GM21825 (cell line): ENCODE data around the gene AKAP6.
"Not testable (repeated sequence)": the region's sequence is repeated elsewhere in the genome, so short reads cannot be mapped to it uniquely, and the experiment has no call there.

ENCODE experiments used
- ATAC-seq: cut with Tn5 transposase; IDR thresholded peaks from one replicate; pipeline ENCODE4 v1.9.1; 2021; ENCODE audit warnings: mild to moderate bottlenecking, moderate library complexity; ENCODE audit not compliant: unreplicated experiment

Gene AKAP6

GRCh38 chr14:32372154-32372553, 43.1 kb downstream of the AKAP6 start:
- no peak for ATAC-seq

DNA sequence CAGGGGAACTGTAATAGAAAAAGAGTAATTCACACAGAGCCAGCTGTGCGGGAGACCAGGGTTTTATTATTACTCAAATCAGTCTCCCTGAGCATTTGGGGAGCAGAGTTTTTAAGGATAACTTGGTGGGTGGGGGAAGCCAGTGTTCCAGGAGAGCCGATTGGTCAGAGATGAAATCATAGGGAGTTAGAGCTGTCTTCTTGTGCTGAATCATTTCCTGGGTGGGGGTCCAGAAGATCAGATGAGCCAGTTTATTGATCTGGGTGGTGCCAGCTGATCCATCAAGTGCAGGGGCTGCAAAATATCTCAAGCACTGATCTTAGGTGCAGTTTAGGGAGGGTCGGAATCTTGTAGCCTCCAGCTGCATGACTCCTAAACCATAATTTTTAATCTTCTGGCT, 44.1 kb downstream of the AKAP6 start:
- not testable (repeated sequence) for ATAC-seq

GRCh38 chr14:32374155-32374554, 45.1 kb downstream of the AKAP6 start:
- ATAC-seq, result no peak

DNA sequence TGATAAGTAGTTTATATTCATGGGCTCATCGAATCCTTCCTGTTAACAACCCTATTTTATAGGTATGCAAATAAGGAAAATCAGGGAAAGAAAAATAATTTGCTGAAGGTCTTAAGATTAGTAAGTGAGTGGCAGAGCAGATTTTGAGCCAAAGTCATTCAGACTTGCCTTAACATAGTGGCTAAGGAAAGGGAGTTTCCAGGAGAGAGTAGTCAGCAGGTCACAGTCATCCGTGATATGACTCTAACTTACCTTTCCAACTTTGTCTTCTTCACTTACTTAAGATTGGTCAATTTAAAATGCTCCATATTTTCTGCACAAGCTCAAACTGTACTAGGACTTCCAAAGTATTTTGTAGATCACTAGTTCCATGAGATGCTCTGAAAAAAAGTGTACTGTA, 46.6 kb downstream of the AKAP6 start:
- ATAC-seq, result no peak

DNA sequence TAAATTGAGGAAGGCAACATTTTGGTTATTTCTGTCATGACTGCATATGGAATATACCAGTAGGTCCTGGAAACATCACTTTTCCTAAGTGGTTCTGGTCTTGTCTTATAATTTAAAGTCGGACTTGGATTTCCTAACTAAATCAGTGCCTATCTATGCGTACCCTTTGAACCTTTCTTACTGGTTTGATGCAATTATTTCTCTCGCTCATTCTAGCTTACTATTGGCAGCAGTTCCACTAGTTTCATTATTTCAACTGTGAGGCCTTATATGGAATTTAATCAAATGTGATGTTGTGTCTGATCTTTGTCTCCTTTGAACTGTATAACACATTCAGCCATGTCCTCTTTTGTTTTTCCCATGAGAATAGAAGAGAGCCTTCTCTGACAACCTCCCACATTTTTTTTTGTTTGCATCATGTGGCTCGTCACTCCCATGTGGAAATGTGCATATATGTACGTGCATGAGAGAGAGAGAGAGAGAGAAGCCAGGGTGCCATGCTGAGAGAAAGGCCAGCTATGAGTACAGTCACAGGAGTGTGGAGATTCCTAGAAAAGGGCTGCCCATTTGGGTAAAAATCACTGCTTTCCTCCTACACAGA, 48.0 kb downstream of the AKAP6 start:
- ATAC-seq, result no peak

GRCh38 chr14:32378284-32378683, 49.2 kb downstream of the AKAP6 start:
- ATAC-seq, result no peak

DNA sequence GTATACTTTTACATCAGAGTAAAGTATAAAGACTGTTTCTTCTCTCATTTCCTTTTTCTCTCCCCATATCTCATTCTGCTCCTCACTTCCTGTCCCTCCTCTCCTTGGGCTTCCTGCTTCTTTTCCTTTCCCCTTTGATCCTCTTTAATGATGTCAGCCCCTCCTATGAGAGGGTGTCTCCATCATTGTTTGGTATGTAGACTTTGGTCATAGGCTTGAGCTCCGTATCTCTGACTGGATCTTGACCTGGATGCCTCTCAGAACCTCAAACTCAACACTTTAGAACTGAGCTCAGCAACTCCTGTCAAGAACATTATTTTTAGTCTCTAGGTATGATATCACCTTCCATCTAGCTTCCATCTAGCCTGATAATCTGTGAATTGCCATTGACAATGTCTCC, 50.3 kb downstream of the AKAP6 start:
- ATAC-seq, result no peak

GRCh38 chr14:32381869-32382268, 52.8 kb downstream of the AKAP6 start:
- no peak for ATAC-seq

GRCh38 chr14:32382704-32383103, 53.6 kb downstream of the AKAP6 start:
- no peak for ATAC-seq

DNA sequence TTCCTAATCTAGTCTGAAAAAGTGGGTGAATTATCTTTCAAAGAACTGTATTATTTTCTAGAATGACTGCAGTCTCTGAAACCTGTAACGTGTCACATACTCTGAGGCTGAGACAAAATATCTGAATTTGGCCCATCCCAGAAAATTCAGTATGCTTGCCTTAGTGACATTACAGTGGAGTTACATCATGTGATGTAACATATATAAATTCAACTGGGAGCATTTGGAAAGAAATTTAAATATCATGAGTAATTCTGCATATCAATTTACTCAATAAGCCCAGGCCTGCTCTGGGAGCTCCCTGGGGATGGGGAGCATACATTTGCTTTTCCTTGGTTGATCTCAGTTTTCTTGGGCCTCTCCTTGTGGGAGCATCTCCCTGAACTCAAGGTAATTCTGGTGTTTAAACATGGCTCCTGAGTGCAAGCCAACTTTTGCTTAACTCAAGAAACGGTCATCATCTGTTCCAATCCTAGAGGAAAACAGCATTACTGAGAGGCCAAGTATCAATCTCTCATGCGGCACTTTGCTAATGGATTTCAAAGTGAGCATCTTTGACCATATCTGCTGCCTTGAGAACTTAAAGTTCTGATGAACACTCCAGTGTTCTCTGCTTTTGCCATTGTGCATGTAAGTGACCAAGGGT, 54.4 kb downstream of the AKAP6 start:
- ATAC-seq, result no peak

DNA sequence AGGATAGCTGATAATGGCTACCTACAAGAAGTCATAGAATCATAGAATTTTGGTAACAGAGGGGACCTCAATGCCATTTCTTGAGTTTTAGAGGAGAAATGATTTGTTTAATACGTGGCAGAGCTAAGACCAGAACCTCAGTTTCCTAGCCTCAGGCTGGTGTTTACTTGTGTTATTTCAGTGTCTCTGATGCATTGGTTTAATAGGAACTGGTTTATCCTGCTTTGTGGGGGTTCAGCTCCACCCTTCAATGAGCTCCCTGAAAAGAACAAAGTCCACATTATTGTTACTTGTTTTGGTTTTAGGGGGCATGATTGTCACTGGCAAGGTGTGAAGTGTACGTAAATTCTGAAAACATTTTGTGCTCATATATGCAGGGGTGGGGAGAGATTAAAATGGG, 55.4 kb downstream of the AKAP6 start:
- ATAC-seq, result no peak

GRCh38 chr14:32387295-32387694, 58.2 kb downstream of the AKAP6 start:
- ATAC-seq, result not testable (repeated sequence)

DNA sequence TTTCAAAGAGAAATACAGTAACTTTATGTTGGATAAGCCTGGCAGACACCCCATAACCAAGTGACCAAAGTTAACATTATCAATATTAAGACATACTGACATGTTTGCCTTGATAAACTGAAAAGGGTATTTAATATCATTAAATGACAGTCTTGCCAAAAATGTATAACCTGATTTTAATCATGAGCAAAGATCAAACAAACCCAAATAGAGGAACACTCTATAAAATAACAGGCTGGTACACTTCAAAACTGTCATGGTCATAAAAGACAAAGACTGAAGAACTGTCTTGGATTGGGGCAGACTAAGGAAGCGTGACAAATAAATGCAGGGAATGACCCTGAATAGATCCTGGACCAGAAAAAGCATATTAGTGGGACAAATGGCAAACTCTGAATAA, 64.0 kb downstream of the AKAP6 start:
- ATAC-seq, result no peak

DNA sequence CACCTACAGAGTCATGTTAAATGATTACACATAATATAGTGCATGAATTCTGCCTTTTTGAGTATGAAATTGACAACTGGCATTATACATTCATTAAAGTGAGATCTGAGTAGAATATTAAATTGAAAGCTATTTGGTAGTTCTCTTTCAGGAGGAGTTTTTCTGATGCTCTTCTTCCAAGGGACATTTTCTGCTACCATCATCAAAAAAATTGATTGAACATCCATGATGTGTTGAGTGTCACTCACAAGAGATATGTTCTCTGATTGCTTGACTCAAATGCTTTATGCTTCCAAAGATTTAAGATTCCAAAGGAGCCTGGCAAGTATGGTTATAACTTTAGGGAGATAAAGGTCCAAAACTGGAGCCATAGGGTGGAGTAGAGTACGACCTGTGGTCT, 64.9 kb downstream of the AKAP6 start:
- no peak for ATAC-seq

- no peak for ATAC-seq
Observed at GRCh38 chr14:32396885-32397284, 67.8 kb downstream of the AKAP6 start.

- ATAC-seq, result no peak
Observed at GRCh38 chr14:32397861-32398640, 69.0 kb downstream of the AKAP6 start.

DNA sequence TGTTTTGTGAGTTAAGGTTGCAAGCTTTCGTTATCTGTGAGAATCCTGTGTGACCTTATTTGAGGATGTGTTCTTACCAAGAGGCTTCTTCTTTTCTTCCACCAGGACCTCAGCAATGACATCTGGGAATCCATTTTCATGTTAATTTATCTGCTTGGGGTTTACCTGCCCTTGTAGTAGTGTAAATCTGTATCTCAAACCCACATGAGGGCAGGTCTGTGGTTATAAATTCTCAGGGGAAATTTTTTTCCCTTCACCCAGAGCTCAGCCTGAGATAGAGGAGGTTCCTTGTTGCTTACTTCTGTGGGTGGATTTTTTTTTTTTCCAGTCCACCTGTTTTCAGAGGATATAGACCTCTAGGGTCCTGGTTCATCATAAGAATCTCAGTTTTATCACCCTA, 70.8 kb downstream of the AKAP6 start:
- ATAC-seq, result no peak

DNA sequence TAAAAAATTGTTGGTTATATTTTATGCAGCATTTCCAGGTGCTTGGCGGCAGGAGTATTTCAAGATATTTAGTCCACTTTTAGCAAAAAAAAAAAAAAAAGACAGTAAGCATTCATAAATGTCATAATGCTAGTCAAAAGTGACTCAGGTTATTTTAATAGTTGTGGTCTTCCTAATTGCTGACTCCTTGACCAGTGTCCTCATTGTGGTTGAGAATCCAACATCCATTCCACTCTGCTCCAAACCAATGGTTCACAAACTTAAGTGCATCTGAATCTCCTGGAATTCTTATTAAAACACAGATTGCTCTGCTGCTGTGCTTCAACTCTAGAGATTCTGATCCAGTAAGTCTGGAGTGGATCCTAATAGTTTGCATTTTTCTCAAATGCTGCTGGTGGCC, 71.4 kb downstream of the AKAP6 start:
- ATAC-seq, result no peak

- no peak for ATAC-seq
Observed at GRCh38 chr14:32403021-32403420, 73.9 kb downstream of the AKAP6 start.

DNA sequence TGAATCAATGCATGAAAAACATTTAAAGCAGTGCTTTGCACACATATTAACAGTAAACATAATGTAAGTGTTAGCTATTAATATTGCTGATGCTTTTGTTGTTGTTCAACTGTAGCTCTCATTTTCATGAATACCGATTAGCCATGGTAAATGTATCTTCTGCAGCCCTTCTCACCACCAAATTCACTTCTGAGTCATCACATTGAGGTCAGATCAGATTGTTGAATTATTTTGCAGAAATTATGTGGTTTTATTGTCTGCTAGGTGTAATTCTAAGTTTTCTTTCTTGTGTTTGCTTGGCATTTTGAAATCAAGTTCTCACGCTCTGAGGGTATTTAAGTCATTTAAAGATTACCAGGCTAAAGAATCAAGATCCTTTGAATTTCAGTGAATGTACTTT, 74.6 kb downstream of the AKAP6 start:
- ATAC-seq, result no peak

GRCh38 chr14:32404784-32405573, 75.9 kb downstream of the AKAP6 start:
- ATAC-seq, result no peak
